Keratinocyte (primary cell): ENCODE measurements around the gene WAC. TPM values are rescaled to one million over a fixed set of nuclear protein-coding genes. Genes with fewer than 3 reads are reported as not detected.

ENCODE experiments used
- DNase-seq: peaks from one replicate; pipeline ENCODE4 v3.0.0-alpha.2; 2011; ENCODE audit warnings: low read depth, missing footprints, low spot score
- FAIRE-seq: peaks from 2 replicates; lab custom pipeline; 2011; peaks lifted over from hg19 to GRCh38; lab: Jason Lieb, UNC
- H2AFZ ChIP-seq: 2 replicates; pipeline ENCODE4 v1.6.0; 2012; ENCODE audit warnings: low read length, control low read depth, inconsistent platforms; ENCODE audit not compliant: control insufficient read depth
- H3K27ac ChIP-seq: 2 replicates; pipeline ENCODE4 v1.5.1; 2011; ENCODE audit warnings: low read length; ENCODE audit not compliant: control insufficient read depth, insufficient read depth
- H3K27me3 ChIP-seq: 3 replicates; pipeline ENCODE4 v1.6.0; 2011; ENCODE audit warnings: low read length; ENCODE audit not compliant: control insufficient read depth, insufficient read depth; ENCODE audit errors: extremely low read depth
- H3K36me3 ChIP-seq, 2 experiments: 2 replicates in 1 of 2; 3 replicates in 1 of 2; pipeline ENCODE4 v1.5.1; 2011; ENCODE audit warnings: low read length in 2 of 2, mild to moderate bottlenecking in 1 of 2; ENCODE audit not compliant: control insufficient read depth in 2 of 2, insufficient read depth in 2 of 2; ENCODE audit errors: extremely low read depth in 1 of 2
- H3K4me1 ChIP-seq: 3 replicates; pipeline ENCODE4 v1.5.1; 2011; ENCODE audit warnings: low read length; ENCODE audit not compliant: control insufficient read depth, insufficient read depth; ENCODE audit errors: extremely low read depth
- H3K4me2 ChIP-seq: 3 replicates; pipeline ENCODE4 v1.6.0; 2011; ENCODE audit warnings: low read depth, low read length; ENCODE audit not compliant: control insufficient read depth, insufficient read depth; ENCODE audit errors: extremely low read depth
- H3K4me3 ChIP-seq, 3 experiments: fragments of 200-600 bp in 1 of 3; sonication (generic) in 1 of 3; 2 replicates in 2 of 3; 3 replicates in 1 of 3; pipeline ENCODE4 v1.5.1; 2011 to 2016; ENCODE audit warnings: low read length in 3 of 3, mild to moderate bottlenecking in 3 of 3, control low read depth in 2 of 3, inconsistent platforms in 1 of 3, low read depth in 1 of 3, mixed read lengths in 1 of 3, mixed run types in 1 of 3, moderate library complexity in 1 of 3; ENCODE audit not compliant: control insufficient read depth in 2 of 3, insufficient read depth in 2 of 3; ENCODE audit errors: extremely low read depth in 1 of 3
- H3K79me2 ChIP-seq: 2 replicates; pipeline ENCODE4 v1.6.0; 2012; ENCODE audit warnings: low read length; ENCODE audit not compliant: control insufficient read depth, insufficient read depth
- H3K9ac ChIP-seq: 3 replicates; pipeline ENCODE4 v1.6.0; 2011; ENCODE audit warnings: low read length; ENCODE audit not compliant: control insufficient read depth, insufficient read depth; ENCODE audit errors: extremely low read depth
- H3K9me1 ChIP-seq: 3 replicates; pipeline ENCODE4 v1.6.0; 2011; ENCODE audit warnings: low read length; ENCODE audit not compliant: control insufficient read depth, insufficient read depth; ENCODE audit errors: extremely low read depth
- H3K9me3 ChIP-seq: 2 replicates; pipeline ENCODE4 v1.5.1; 2012; ENCODE audit warnings: low read depth, low read length; ENCODE audit not compliant: control insufficient read depth
- H4K20me1 ChIP-seq: 3 replicates; pipeline ENCODE4 v1.6.0; 2011; ENCODE audit warnings: low read length; ENCODE audit not compliant: control insufficient read depth, insufficient read depth; ENCODE audit errors: extremely low read depth
- EZH2 ChIP-seq: IDR thresholded peaks from one replicate; pipeline ENCODE4 v1.6.1; 2012; ENCODE audit warnings: inconsistent platforms, mild to moderate bottlenecking, low read length, moderate library complexity
- dilution Hi-C: fragments of 300-500 bp; cut with MboI; formaldehyde crosslinking; loops from one replicate; pipeline ENCODE4 v1.7.0; 2020; ENCODE audit warnings: low sequenced_read_pairs; ENCODE audit not compliant: extremely low pct_ligation_motif_present
- polyA plus RNA-seq, 5 experiments: library from polyadenylated mRNA; depleted of rRNA in 3 of 5; stranded (reverse) in 3 of 5; stranded (forward) in 1 of 5; unstranded in 1 of 5; fragments of >200 nt; gene quantifications; 1 replicate in 1 of 5; 2 replicates in 3 of 5; 3 replicates in 1 of 5; pipeline versions ENCODE4 v1.2.1 to v1.2.3, GENCODE V29; 2011 to 2012; ENCODE audit warnings: missing spikeins in 2 of 5, low read depth in 1 of 5, low replicate concordance in 1 of 5
- TF ChIP-seq, protein P1 (sequence below), 3 experiments: IDR thresholded peaks in 1 of 3; conservative IDR thresholded peaks in 1 of 3; optimal IDR thresholded peaks in 1 of 3; 2 replicates in 2 of 3; 3 replicates in 1 of 3; pipeline versions ENCODE3 to v1.5.1; 2011; ENCODE audit warnings: low read length in 3 of 3, mild to moderate bottlenecking in 3 of 3, moderate library complexity in 2 of 3, control low read depth in 1 of 3, inconsistent platforms in 1 of 3; ENCODE audit not compliant: insufficient read depth in 2 of 3; ENCODE audit errors: extremely low read depth in 1 of 3

Gene WAC
- polyA plus RNA-seq, 1 donor (not counting 4 experiments of a cell fraction or from before 2014, with no cell fraction given), result 80.8 TPM

DNA sequence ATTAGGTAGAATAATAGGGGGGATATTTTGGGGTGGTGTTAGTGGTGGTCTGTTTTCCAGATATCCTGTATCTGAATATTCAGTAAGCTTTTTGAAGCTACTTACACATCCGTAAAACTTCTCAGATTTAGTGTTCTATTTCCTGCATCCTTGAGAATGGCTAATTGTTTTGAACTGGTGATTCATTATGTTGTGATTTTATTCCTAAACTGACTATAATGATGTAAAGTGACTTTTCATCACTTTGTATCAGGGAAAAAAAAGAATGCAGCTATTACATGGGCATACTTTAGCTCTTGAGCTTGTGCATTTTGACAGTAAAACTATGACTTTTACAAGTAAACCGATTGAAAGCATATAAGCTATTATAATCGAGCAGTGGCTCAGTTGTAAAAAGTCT is 18.2 kb downstream of the WAC start:
- dilution Hi-C loops, result no loop called here
- no peaks in the 10 kb centered on the region for H3K9me1 ChIP-seq
- peaks cover 17 to 23% of the 10 kb centered on the region in 2 experiments for H3K36me3 ChIP-seq
- H3K4me3 ChIP-seq, result no peak overlapping the region
- H3K27me3 ChIP-seq, result no peaks in the 10 kb centered on the region
- no peak overlapping the region for H3K9ac ChIP-seq
- peaks cover 18% of the 10 kb centered on the region for H4K20me1 ChIP-seq
- H3K4me2 ChIP-seq, result no peak overlapping the region
- no peak for TF ChIP-seq EZH2
- TF ChIP-seq, protein P1, sequence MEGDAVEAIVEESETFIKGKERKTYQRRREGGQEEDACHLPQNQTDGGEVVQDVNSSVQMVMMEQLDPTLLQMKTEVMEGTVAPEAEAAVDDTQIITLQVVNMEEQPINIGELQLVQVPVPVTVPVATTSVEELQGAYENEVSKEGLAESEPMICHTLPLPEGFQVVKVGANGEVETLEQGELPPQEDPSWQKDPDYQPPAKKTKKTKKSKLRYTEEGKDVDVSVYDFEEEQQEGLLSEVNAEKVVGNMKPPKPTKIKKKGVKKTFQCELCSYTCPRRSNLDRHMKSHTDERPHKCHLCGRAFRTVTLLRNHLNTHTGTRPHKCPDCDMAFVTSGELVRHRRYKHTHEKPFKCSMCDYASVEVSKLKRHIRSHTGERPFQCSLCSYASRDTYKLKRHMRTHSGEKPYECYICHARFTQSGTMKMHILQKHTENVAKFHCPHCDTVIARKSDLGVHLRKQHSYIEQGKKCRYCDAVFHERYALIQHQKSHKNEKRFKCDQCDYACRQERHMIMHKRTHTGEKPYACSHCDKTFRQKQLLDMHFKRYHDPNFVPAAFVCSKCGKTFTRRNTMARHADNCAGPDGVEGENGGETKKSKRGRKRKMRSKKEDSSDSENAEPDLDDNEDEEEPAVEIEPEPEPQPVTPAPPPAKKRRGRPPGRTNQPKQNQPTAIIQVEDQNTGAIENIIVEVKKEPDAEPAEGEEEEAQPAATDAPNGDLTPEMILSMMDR (optimal IDR thresholded peaks at IDR 0.05 in 1 of 3, IDR thresholded peaks at IDR 0.05 in 1 of 3, conservative IDR thresholded peaks at IDR 0.05 in 1 of 3; ENCODE audit: extremely low read depth in 1 of 3, insufficient read depth in 2 of 3, low read length in 3 of 3), result no peak
- no peak overlapping the region for H2AFZ ChIP-seq
- DNase-seq (no peak), FAIRE-seq (peak; percentile 26)
- H3K79me2 ChIP-seq, result peaks cover 93% of the 10 kb centered on the region
- no peak overlapping the region for H3K27ac ChIP-seq
- no peaks in the 10 kb centered on the region for H3K4me1 ChIP-seq
- H3K9me3 ChIP-seq, result no peaks in the 10 kb centered on the region

DNA sequence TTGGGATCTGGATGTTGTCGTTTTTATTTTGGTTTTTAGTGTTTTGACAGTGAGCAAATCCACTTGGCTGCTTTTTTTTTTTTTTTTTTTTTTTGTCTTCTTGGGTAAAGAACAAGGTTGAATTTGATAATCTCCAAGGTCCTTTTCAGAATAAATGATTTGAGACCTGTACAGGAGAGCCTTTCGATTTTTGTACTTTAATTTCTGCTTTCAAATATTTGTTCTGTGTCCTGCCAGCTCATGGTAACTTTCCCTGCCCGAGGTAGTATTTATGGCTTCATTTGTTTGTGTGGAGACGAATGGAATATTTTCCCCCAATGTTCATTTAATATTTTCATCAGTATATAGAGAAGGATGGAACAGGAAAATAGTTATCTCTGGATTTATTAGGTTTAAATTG is 19.9 kb downstream of the WAC start:
- dilution Hi-C loops, result no loop called here
- Histone ChIP-seq H3K36me3 (peaks cover 15 to 21% of the 10 kb centered on the region in 2 experiments), H2AFZ (no peak overlapping the region), H3K4me2 (no peak overlapping the region), H3K9me1 (no peaks in the 10 kb centered on the region), H3K27ac (no peak overlapping the region), H4K20me1 (peaks cover 22% of the 10 kb centered on the region), H3K9ac (no peak overlapping the region), H3K27me3 (no peaks in the 10 kb centered on the region), H3K79me2 (peaks cover 100% of the 10 kb centered on the region), H3K9me3 (no peaks in the 10 kb centered on the region), H3K4me3 (no peak overlapping the region), H3K4me1 (peaks cover 3% of the 10 kb centered on the region)
- no peak for FAIRE-seq
- DNase-seq, result no peak
- no peak for TF ChIP-seq EZH2
- TF ChIP-seq, protein P1 (optimal IDR thresholded peaks at IDR 0.05 in 1 of 3, IDR thresholded peaks at IDR 0.05 in 1 of 3, conservative IDR thresholded peaks at IDR 0.05 in 1 of 3; ENCODE audit: extremely low read depth in 1 of 3, insufficient read depth in 2 of 3, low read length in 3 of 3), result no peak
